ENCODE measurements around the gene XPNPEP2. TPM values are rescaled to one million over a fixed set of nuclear protein-coding genes. Genes with fewer than 3 reads are reported as not detected.

XPNPEP2 gene
- total and polyA plus RNA-seq, 9 of the 15 experiments (the other 6 are each of a cell fraction or from before 2014, with no cell fraction given) = 0.03 to 0.19 (median 0.09) TPM; not detected in 5

GRCh38 chrX:129808158-129808828 lies 69.5 kb downstream of the XPNPEP2 start (continued):
- TF ChIP-seq CEBPG (CRISPR knock-in tag; IDR thresholded peaks at IDR 0.05) = no peak
- TF ChIP-seq CEBPG (tag; conservative IDR thresholded peaks at IDR 0.05 in 1 of 2, IDR thresholded peaks at IDR 0.05 in 1 of 2) = 0 out of 4 replicates have a peak, but pooled peaks of 1 of the 2 experiments have one; percentile 49
- TF ChIP-seq KAT2B (IDR thresholded peaks at IDR 0.05; ENCODE audit: low read depth, low read length) = no peak
- no peak for TF ChIP-seq FOXK1 (CRISPR knock-in tag; IDR thresholded peaks at IDR 0.05; ENCODE audit: borderline replicate concordance)
- TF ChIP-seq TARDBP (IDR thresholded peaks at IDR 0.05) = no peak
- no peak for TF ChIP-seq CREBBP (IDR thresholded peaks at IDR 0.05; ENCODE audit: low read depth, low read length)
- no peak for TF ChIP-seq ZNF717 (CRISPR knock-in tag; IDR thresholded peaks at IDR 0.05)
- no peak for TF ChIP-seq SRSF1 (IDR thresholded peaks at IDR 0.05; ENCODE audit: low read depth, low read length)
- TF ChIP-seq ZBED1 (IDR thresholded peaks at IDR 0.05) = no peak
- 0 out of 2 replicates have a peak, but pooled peaks have one; percentile 35 for TF ChIP-seq CEBPB (tag; IDR thresholded peaks at IDR 0.05)
- TF ChIP-seq NFE2 (IDR thresholded peaks at IDR 0.05; ENCODE audit: low read depth) = no peak
- TF ChIP-seq TAF7 (tag; IDR thresholded peaks at IDR 0.05) = no peak
- TF ChIP-seq XRCC5 (IDR thresholded peaks at IDR 0.05; ENCODE audit: low read depth, low read length) = no peak
- TF ChIP-seq CREB5 (CRISPR knock-in tag; IDR thresholded peaks at IDR 0.05) = no peak
- no peak for TF ChIP-seq MTA1 (IDR thresholded peaks at IDR 0.05; ENCODE audit: borderline replicate concordance)
- no peak for TF ChIP-seq PTBP1 (IDR thresholded peaks at IDR 0.05; ENCODE audit: low read depth, low read length)

All from K562 (cell line).